Measurements from ENCODE around the gene CDH22. TPM values are rescaled to one million over a fixed set of nuclear protein-coding genes. Genes with fewer than 3 reads are reported as not detected.

CDH22 gene
- total RNA-seq, 1 donor from 2014 or later: not detected

GRCh38 chr20:46200582-46201570 lies 107.4 kb downstream of the CDH22 start:
- DNase-seq (ENCODE audit: low read depth, low spot score): no peak

DNA sequence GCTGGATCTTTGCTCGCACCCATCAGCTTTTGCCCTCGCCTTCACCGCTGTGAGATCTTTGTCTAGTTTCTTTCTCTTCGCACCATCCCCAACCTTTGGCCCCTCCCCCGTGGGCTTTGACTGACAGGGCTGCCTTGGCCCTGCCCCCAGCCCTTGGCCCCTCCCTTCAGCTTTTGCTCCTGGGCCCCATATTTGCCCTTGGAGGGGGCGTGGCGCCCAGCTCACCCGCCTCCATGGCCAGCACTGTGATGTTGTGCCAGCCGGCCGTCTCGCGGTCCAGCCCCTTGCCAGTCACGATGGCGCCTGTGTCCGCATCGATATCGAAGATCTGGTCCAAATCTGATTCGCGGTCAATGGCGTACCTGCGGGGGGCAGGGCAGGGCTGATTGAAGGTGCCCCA lies 109.1 kb downstream of the CDH22 start:
- no peak for DNase-seq (ENCODE audit: low read depth, low spot score)

DNA sequence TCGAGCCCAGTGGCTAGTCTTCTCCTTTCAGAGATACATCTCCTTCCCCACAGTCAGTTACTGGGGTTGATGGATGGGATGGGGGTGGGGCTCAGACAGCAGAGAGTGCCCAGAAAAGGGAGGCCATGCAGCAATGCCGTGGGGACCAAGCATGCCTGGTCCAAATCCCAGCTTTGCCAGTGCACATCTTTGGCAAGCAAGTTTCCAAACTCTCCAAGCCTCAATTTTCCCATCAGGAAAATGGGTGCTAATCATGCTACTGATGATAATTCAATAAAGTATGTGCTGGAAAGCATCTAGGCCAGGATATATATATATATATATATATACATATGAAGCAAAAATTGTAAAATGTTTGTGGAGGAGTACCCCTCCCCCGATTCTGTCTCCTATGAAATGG lies 111.3 kb downstream of the CDH22 start:
- no peak for DNase-seq (ENCODE audit: low read depth, low spot score)

DNA sequence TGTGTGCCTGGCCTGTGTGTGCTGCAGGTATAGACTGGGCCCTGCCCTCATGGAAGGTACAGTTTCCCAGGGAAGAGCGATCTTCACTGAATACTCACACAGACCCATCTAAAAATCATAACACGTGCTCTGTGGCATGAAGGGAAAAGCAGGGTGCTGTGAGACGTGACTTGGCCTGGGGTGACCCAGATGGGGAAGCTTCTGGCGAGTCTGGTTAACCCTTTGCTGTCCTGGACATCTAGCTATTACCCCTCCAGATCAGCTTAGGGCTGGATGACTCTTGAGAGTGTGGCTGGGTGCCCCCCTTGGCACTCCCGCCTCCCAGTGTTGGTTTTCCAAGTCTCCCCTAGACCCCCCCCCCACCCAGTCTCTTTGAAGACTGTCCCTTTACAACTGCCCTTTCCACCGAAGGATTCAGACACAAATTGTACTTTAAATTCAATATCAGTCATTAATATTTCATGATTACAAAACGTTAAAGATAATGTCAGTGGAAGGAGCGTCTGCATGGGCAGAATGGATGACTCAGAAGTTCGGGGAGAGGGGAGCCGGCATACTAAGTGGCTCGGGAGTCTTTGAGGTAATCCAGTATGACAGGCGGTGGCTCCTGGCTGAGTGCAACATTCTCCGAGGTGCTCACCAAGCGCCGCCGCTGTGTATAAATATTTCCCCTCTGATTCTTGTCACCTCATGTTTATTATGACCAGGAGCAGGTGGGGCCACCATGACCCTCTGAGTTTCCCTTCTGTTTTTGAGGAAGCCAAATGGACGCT lies 112.8 kb downstream of the CDH22 start:
- DNase-seq (ENCODE audit: low read depth, low spot score): no peak

- no peak for DNase-seq (ENCODE audit: low read depth, low spot score)
Measured at GRCh38 chr20:46194409-46194808, 113.9 kb downstream of the CDH22 start.

DNA sequence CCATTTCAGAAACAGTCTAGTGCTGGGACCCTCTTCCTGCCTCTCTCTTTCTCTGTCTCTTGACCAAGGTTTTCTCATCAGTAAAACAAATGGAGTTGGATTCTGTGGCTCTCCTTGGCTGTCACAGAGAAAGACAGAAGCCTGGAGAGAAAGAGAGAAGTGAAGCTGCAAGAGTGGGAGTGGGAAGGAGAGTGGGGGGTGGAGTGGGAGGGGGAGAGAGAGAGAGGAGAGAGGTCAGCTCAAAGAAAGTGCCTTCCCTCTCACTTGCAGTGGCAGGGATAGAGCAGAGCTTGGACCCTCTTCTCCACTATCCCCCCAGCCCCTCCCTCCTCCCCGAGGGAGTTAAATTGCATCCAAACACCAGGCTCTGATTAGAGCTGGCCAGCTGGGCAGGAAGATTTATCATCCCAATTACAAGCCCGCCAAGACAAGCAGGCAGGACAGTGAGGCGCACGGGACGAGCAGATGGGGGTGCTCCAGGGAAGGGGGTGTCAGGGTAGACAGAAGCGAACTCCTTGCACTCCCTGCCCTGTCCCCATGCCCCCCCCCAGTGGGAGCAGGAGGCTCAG lies 115.8 kb downstream of the CDH22 start:
- no peak for DNase-seq (ENCODE audit: low read depth, low spot score)

DNA sequence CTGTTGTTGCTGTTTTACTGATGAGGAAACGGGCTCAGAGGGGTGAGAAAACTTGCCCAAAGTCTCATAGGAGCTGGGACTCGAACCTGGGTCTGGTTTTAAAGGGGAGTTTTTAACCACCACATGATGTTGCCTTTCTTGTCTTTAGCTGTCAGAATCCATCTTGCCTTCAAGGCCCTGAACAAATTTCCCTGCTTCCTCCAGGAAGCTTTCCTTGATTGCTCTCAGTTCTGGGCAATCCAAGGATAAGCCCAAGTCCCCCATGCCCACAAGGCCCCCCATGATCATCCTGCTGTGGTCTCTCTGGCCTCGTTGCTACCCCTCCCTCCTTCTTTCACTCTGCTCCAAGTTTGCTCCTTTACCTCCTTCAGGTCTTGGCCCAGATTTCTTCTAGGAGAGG lies 116.7 kb downstream of the CDH22 start:
- DNase-seq (ENCODE audit: low read depth, low spot score): no peak

DNA sequence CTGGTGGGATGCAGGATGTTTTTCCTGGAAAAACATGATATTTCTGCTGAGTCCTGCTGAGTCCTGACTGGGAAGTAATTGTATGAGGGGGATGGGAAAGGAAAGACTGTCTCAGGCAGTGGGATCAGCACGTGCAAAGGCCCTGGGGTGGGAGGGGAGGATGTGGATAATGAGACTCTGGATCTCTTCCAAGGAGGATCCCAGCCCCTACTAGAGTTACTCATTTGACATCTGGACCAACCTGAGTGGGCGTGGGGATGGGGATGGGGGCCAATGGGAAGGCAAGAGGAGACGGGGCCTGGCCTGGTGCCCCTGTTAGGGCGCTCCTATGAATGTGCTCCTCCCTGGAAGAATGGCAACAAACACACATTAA lies 117.1 kb downstream of the CDH22 start:
- no peak for DNase-seq (ENCODE audit: low read depth, low spot score)

GRCh38 chr20:46190478-46191167 lies 117.7 kb downstream of the CDH22 start:
- no peak for DNase-seq (ENCODE audit: low read depth, low spot score)

DNA sequence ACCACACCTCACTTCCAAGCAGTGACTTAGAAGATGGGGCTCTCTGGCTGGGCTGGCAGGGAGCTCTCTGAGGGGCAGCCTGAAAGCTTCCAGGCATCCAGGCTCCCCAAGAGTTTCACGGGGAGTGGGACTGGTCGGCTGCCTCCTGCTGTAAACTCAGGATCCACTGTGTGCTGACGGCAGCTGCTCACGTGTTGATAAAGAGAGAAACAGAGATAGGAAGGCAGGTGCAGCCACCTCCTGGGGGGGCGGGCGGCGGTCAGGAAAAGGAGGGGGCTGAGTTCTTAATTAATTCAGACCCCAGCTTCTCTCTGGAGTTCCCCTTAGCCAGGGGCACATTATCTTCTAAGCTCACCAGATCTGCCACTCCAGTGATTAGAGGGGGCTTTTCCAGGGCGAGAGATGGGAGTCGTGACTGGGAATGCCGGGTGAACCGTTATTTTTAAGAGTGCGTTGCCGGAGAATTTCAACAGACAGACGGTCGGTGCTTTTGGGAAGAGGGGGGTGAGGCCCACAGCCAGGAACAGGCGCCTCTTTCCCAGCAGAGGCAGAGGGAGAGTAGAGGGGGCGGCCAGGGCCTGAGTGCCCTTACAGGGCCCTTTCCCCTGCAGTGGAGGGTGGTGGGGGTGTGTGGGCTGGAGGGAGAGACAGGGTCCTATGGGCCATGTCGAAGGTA lies 119.3 kb downstream of the CDH22 start:
- no peak for DNase-seq (ENCODE audit: low read depth, low spot score)

- DNase-seq (ENCODE audit: low read depth, low spot score): no peak
Measured at GRCh38 chr20:46186210-46186609, 122.1 kb downstream of the CDH22 start.

DNA sequence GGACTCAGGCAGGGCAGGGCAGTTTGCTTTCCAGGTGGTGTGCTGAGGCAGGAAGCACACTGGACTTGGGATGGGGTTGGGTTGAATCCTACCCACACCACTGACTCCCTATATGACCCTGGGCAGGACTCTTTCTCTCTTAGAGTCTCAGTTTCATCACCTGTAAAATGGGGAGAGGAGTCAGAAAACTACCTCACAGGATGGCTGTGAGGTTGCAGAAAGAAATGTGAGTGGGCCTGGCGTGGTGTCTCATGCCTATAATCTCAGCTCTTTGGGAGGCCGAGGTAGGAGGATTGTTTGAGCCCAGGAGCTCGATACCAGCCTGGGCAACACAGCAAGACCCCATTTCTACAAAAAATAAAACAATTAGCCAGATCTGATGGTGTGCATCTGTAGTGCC lies 122.9 kb downstream of the CDH22 start:
- DNase-seq (ENCODE audit: low read depth, low spot score): no peak

DNA sequence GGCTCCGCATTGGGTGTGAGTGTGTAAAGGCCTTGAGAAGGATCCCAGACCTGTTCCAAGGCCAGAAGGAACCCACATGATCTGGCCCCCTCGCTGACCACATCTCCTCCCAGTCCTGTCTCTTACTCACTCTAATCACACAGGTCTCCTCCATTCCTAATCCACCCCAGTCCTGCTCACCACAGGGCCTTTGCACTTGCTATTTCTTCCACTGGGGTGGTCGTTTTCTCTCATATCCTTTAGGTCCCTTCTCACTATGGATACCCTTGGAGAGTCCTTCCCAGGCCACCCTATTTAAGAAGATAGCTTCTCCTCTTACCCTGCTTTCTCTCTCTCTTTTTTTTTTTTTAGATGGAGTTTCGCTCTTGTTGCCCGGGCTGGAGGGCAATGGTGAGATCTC lies 124.5 kb downstream of the CDH22 start:
- no peak for DNase-seq (ENCODE audit: low read depth, low spot score)

GRCh38 chr20:46182276-46183200 lies 125.8 kb downstream of the CDH22 start:
- DNase-seq (ENCODE audit: low read depth, low spot score): no peak

GRCh38 chr20:46179862-46180261 lies 128.4 kb downstream of the CDH22 start:
- no peak for DNase-seq (ENCODE audit: low read depth, low spot score)

DNA sequence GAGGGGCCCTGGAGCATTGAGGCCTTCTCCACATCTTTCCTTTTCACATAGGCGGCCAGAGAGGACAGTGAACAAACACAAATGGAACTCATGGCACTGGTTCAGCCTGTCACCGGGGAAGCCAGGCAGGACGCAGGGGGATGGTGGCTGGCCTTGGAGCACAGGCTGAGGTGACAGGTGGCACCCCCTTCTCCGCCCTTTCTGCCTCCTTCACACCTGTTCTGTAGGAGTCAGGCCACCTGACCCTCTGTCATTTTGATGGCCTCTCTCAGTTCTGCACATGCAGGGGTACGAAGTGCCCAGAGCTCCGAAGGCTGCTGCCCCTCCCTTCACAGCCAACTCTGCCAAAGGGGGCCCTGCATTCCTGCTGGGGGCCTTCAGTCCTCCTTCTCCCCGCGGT lies 129.4 kb downstream of the CDH22 start:
- DNase-seq (ENCODE audit: low read depth, low spot score): no peak

DNA sequence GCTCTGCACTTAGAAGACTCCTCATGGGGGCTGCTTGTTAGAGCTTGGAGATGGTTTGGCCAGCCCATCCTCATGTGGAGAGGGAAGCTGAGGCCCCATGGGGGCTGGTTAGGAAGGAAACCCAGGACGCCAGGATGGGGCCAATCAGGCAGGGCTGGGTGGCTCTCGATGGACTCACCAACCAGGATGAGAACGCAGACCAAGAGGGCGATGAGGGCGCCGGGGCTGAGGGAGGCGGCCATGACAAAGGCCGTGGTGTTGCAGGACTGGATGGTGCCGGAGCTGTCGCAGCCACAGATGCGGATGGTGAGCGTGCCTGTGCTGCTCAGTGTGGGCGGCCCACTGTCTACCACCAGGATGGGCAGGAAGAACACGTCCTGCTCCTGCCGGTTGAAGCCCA lies 130.5 kb downstream of the CDH22 start:
- DNase-seq (ENCODE audit: low read depth, low spot score): no peak

DNA sequence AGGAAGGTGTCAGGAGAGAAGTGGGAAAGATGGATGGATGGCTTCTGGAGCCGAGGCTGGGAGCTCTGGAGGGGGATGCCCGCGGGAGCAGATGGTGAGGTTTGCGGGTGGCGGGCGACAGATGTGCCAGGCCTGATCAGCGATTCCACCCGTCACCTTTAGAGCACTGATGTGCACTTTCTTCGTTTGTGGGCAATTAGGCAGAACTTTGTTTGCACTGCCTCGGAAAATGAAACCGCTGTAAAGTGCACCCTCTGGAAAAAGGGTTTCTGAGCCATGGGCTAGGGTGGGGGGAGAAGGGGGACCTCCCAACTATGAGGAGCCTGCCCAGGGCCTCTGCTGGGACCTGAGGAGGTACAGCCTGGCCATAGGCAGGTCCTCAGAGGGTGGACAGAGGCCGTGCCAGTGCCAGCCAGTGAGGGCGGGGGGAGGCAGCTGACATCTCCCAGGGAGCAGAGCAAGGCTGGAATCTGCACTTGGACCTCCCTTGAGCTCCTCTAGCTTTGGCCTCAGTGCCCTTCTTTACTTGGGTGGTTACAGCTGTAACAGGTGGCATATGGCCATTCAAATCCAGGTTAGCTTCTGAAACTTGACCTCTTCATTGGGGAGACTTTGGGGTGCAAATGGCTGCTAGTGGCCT lies 131.4 kb downstream of the CDH22 start:
- no peak for DNase-seq (ENCODE audit: low read depth, low spot score)

GRCh38 chr20:46175127-46175494 lies 133.2 kb downstream of the CDH22 start:
- no peak for DNase-seq (ENCODE audit: low read depth, low spot score)

Data from pulmonary artery endothelial cell (primary cell).